HUDEP-2 (cell line): Measurements from ENCODE around the gene GPR137B.

ENCODE experiments used
- DNase-seq, 76 experiments: peaks; one replicate each; lab custom pipeline; 2025; ENCODE audit not compliant: unreplicated experiment in 76 of 76; lab: John Stamatoyannopoulos, UW

Gene GPR137B

GRCh38 chr1:236242568-236242967 lies 100.2 kb downstream of the GPR137B start:
- DNase-seq = no peak

DNA sequence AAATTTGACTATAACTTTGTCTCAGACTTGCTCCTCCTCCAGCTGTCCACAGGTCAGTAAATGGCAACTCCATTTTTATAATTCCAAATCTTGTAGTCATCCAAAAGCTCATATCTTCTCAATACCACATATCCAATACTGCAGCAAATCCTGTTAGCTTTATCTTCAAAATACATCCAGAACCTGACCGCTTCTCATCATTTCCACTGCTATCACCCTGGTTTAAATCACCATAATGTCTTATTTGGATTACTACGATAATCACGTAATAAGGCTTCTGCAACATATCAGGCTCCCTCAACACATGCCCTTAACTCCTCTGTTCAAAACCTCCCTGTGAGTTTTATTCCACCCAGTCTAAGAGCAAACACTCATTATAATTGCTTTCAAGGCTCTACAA lies 104.9 kb downstream of the GPR137B start:
- DNase-seq = no peak

DNA sequence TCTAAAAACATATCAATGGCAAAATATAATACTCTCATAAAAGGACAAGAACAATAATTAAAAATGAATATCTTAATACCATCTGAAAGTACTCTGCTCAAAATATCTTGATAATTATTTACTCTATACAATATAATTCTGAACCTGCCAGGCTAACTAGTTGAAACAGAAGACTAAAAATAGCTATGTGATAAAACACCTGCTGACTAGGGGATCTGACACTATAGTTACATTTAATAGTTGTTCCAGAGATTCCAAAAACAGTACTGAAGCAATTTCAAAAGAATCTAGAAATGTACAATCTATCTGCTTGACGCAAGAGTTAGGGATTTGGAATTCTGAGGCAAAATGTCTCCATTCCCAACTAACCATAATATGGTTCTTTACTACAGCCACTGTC lies 109.2 kb downstream of the GPR137B start:
- no peak for DNase-seq

DNA sequence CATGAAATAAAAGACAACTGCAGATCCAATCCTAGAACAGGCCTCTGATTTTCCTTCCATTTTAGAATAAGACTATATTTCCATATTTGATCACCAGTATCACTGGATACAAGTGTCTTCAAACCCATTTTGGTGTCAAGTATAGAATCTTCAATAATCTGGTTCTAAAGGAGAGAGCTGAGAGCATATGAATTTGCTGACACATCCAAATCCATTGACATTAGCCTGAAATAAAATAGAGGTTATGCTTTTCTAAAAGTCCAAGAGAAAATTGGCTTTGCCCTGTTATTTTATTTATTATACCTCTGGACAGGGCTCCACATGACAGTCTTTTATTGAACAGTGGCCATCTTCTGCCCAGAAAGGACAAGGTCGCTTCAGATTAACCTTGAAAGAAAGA lies 110.8 kb downstream of the GPR137B start:
- DNase-seq = no peak

- peak in 38 of 76 experiments; percentile 1 to 67 (median 15) for DNase-seq
Measured at GRCh38 chr1:236253918-236254637, 111.7 kb downstream of the GPR137B start.

DNA sequence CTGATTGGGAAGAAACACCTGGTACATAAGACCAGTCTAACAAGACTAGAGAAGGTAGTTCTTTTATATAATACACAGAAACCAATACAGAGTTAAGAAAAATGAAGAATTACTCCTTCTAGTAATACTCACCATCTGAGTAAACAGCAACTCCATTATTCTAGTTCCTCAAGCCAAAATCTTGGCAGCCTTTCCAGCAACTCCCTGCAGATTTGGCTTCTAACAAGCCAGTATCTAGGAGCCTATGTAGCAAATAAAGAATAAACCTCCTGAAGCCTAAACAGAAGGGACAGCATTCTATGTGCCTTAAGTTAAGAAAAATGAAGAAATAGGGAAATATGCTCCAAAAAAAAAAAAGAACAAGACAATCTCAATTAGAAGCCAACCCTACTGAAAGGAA lies 114.9 kb downstream of the GPR137B start:
- DNase-seq = no peak

GRCh38 chr1:236258114-236258622 lies 115.8 kb downstream of the GPR137B start:
- no peak for DNase-seq
